Occipital lobe (tissue), 2 donors: ENCODE measurements around the gene PDGFRA. TPM values are rescaled to one million over a fixed set of nuclear protein-coding genes. Genes with fewer than 3 reads are reported as not detected.
A peak's percentile ranks its signal among the peaks of the same experiment; 100 is the strongest.
"Not testable (repeated sequence)": the region's sequence is repeated elsewhere in the genome, so short reads cannot be mapped to it uniquely, and the experiment has no call there.

Source experiments
- DNase-seq: peaks from one replicate; lab custom pipeline; 2025; lab: John Stamatoyannopoulos, UW
- total RNA-seq: library from RNA; depleted of rRNA; stranded (reverse); fragments of >200 nt; gene quantifications from one replicate; pipeline ENCODE4 v1.2.3, GENCODE V29; 2014

The PDGFRA gene
- total RNA-seq, 1 donor from 2014 or later, result 74.7 TPM

DNA sequence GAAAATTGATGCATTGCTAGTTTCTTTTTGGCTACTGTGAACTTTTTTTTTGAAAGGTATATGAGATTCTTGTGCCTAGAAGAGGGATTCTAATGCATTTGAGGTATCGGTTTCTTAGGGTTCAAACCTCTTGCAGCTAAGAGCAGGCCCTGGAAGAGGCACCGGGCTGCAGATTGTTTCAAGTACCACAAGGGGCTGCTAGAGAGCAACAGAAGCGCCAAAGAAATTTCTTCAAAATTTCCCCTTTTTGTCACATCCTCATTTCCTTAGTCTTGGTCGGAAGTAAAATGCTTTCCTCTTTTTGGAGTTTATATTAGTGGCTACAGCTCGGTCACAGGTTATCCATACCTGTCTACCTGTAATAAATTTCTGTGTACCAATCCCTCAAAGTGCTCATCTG, 89.8 kb downstream of the PDGFRA start:
- no peak for DNase-seq

DNA sequence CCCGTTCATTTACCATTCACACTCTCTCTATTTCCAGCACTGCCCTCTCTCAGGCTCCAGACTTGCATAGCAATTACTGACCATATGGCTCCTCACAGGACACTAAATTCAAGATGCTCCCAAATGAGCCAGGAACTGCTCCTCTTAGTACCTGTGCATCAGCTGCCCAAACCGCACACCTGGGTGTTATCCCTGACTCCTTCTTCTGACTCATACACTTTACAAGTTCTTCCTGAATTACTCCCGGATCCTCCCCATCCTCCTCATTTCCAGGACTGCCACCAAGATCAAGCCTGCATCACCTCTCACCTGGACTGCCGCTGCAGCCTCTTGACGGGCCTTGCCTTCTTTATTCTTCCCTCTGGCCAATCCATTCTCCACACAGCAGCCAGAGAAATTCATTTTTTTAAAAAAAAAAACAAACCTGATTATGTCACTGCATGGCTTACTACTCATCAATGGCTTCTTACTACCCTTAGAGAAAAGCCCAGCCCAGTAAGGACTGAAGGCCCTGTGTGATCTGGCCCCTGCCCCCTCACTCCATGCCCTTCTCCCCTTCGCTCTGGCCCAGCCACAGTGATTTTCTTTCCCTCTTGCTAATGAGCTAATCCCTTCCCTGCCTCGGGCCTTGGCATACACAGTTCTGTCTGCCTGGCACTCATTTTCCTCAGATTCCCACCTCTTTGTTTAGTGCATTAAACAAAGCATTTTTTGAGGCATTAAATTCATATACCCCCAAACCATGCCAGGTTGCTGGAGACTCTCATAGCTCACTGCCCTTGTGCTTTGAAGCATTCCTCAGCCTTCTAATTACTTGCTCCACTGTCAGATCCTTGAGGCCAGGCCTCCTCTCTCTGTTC, 92.0 kb downstream of the PDGFRA start:
- DNase-seq, result no peak

- DNase-seq, result peak; percentile 32
These were observed 93.8 kb downstream of the PDGFRA start for GRCh38 chr4:54322818-54323417.

- DNase-seq, result no peak
These were observed 101.8 kb downstream of the PDGFRA start for GRCh38 chr4:54330896-54331295.

GRCh38 chr4:54332542-54332941, 103.4 kb downstream of the PDGFRA start:
- DNase-seq, result no peak

- no peak for DNase-seq
These were observed 104.6 kb downstream of the PDGFRA start for GRCh38 chr4:54333657-54334056.

GRCh38 chr4:54334769-54335168, 105.7 kb downstream of the PDGFRA start:
- DNase-seq, result not testable (repeated sequence)

GRCh38 chr4:54337009-54337408, 107.9 kb downstream of the PDGFRA start:
- no peak for DNase-seq

DNA sequence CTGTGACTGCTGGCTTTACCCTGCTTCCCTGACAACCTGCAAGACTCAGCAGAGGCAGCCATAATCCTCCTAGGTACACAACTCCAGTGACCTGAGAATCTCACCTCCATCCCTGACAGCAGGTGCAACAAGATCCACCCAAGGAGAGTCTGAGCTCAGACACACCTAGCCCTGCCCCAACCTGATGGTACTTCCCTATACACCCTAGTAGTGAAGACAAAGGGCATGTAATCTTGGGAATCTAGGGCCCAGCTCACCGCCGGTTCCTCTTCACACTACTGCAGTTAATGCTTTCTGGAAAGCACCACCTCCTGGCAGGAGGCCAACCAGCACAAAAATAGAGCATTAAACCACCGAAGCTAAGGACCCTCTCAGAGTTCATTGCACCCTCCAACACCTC, 113.0 kb downstream of the PDGFRA start:
- not testable (repeated sequence) for DNase-seq

Other genes starting within 250 kb of the PDGFRA start
- gene CHIC2, start 164.7 kb upstream of the PDGFRA start, total RNA-seq, result 51.3 TPM
- gene GSX2, start 129.1 kb upstream of the PDGFRA start, total RNA-seq, result 1.1 TPM